GM18507 (cell line): Measurements from ENCODE around the gene MCC.
"Not testable (repeated sequence)": the region's sequence is repeated elsewhere in the genome, so short reads cannot be mapped to it uniquely, and the experiment has no call there.

Experiments used
- DNase-seq: peaks from one replicate; pipeline ENCODE4 v3.0.0; 2011; ENCODE audit warnings: low read depth; ENCODE audit not compliant: insufficient read length; ENCODE audit errors: extremely low spot score
- FAIRE-seq: peaks from 2 replicates; lab custom pipeline; 2011; peaks lifted over from hg19 to GRCh38; lab: Jason Lieb, UNC

Gene MCC

DNA sequence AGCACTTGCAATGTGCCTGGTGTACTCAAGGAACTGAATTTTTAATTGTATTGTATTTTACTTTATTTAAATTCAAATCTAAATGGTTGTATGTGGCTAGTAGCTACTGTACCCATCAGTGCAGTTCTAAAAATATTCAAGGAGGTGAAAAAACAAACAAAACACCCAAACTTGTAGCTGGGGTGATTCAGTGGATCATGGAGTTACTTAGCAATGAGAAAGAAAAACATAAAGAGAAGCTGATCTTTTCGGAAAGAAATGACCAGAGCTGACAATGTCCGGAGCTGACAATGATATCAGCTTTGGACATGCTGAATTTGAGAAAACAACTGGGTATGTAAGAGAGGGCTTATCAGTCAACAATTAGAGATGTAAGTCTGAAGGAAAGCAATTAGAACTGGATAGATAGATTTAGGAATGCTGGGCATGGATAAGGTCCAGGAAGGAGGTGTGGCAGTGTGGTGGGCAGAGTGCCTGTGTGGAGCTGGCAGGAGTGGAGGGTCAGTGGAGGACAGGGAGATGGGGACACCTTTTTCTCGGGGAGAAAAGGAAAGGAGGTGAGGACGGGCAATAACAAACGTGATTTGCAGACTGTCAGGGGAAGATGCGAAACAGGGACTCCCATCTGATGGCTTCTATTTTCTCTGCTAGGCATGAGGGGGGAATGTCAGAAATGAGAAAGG is 398.5 kb downstream of the MCC start:
- no peak for DNase-seq
- FAIRE-seq = no peak

DNA sequence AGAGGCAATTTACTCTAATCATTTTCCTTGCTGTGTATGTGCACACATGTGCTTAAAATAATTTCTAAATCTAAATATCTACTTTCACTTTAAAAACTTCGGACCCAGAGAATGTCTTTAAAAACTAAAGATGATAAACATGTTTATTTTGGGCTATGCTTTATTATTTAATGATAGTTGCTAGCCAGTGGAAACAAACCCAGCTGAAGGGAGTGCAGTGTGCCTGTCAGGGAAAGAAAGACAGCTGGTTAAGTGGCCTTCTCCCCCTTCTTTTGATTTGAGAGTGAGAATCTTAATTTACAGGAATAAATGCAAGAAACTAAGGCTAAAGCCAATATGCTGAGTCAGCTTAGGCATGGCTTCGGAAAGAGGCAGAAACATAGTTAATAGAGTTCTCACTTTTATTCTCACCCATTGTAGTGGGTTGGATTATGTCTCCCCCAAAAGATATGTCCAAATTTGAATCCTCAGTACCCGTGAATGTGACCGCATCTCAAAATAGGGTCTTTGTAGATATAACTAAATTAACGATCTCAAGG is 400.2 kb downstream of the MCC start:
- no peak for FAIRE-seq

GRCh38 chr5:113085880-113086409 is 402.3 kb downstream of the MCC start:
- DNase-seq (no peak), FAIRE-seq (no peak)

More for the DNA sequence above, 400.2 kb downstream of the MCC start:
- DNase-seq = no peak

- DNase-seq = no peak
- FAIRE-seq = no peak
These were observed 403.2 kb downstream of the MCC start for GRCh38 chr5:113085084-113085414.

GRCh38 chr5:113084402-113085083 is 403.7 kb downstream of the MCC start:
- DNase-seq = no peak
- FAIRE-seq = no peak

DNA sequence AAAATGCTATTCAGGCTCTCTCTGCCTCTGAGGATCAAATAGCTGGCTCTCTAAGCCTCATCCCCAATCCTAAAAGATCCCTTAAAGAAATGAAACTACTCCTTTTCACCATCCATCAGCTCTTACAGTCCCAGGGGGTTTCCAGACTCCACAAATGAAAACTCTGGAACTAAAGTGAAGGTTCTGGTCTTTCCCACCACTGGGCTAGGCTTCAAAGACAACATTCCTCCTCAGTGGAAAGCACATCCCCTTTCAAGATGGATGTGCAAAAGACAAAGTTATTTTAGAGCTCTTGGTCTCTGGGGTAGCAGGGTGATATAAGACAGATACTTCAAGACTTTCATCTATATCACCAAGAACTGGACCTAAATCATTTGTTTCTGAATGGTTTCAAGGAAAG is 404.8 kb downstream of the MCC start:
- no peak for DNase-seq
- FAIRE-seq = no peak

GRCh38 chr5:113082547-113082905 is 405.7 kb downstream of the MCC start:
- no peak for DNase-seq

DNA sequence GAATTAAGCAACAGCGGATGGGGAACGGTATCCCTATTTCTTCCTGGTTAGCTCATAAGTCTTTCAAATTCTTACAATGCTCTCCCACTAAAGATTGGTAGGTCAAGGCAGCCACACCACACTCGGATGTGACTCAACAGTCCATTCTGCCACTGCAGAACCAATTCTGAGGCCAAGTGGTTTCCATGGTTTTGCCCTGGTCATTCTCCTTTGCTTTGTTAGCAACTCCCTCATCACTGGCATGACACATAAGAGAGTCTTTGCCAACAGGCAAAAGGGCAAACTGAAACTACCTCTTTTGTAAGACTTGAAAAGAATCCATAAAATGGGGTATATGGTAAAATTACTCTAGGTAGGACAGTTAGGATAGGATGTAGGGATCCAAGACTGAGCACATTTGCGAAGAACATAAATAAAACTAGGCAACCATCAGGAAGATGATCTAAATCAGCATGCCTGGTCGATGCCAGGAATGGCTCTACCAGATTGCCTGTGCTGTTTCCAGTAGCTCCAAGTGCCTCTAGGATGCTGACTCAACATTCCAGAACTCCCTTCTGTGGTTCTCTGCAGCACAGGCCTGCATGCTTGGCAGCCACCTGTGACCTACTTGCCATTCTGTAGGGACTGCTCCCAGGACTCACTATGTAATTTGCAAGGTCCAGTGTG is 406.2 kb downstream of the MCC start:
- FAIRE-seq = no peak

More at GRCh38 chr5:113082547-113082905, 405.7 kb downstream of the MCC start:
- FAIRE-seq = no peak

GRCh38 chr5:113081091-113081839 is 407.0 kb downstream of the MCC start:
- FAIRE-seq (no peak), DNase-seq (no peak)

More for the DNA sequence above, 406.2 kb downstream of the MCC start:
- no peak for DNase-seq

DNA sequence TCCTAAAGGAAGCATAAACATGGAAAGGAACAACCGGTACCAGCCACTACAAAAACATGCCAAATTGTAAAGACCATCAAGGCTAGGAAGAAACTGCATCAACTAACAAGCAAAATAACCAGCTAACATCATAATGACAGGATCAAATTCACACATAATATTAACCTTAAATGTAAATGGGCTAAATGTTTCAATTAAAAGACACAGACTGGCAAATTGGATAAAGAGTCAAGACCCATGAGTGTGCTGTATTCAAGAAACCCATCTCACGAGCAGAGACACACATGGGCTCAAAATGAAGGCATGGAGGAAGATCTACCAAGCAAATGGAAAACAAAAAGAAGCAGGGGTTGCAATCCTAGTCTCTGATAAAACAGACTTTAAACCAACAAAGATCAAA is 411.6 kb downstream of the MCC start:
- FAIRE-seq, DNase-seq: not testable (repeated sequence)

- DNase-seq (no peak), FAIRE-seq (no peak)
These were observed 413.2 kb downstream of the MCC start for GRCh38 chr5:113075019-113075418.

DNA sequence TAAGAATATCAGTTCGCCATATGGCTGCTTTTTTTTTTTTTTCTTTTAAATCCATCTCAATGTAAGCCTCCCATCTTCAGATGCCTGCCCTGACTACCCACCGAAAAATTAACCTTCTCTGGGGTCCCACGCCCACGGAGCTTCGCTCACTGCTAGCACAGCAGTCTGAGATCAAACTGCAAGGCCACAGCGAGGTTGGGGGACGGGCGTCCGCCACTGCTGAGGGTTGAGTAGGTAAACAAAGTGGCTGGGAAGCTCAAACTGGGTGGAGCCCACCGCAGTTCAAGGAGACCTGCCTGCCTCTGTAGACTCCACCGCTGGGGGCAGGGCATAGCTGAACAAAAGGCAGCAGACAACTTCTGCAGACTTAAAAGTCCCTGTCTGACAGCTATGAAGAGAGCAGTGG is 414.6 kb downstream of the MCC start:
- not testable (repeated sequence) for FAIRE-seq, DNase-seq

DNA sequence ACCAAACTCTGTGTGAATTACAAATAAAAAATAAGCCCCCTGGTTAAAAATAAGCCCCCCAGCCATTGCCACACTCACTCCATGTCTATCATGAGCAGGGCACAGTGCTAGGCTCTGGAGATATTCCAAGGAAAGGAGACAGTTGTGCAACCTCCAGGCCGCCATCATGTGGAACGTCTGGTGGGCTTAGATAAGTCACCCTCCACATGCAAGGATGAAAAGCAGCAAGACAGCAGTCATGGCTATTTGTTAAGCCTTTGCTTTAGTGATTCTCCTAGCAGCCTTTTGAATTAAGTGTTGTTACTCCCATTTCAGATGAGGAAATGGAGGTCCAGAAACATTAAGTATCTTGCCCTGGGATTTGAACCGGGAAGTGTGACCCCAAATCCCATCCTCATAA is 416.9 kb downstream of the MCC start:
- FAIRE-seq (no peak), DNase-seq (no peak)

DNA sequence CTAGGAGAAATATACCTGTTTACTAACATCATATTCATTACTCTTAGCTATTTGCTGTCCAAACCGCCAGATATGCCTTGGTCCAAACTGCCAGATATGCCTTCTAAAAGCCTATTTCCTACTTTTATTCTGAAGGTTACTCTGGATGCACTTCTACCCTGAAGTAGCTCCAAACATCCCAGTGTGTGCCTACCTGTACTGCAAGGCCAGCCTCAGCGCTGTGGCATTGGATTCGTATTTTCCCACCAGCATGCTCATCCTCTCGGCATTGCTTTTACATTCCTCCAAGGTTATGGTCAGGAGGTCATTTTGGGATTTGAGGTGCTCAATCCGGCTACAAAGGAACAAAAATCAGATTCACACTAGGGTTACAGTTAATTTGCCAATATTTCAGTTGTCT is 417.4 kb downstream of the MCC start:
- FAIRE-seq (no peak), DNase-seq (no peak)

- no peak for FAIRE-seq
- no peak for DNase-seq
These were observed 419.7 kb downstream of the MCC start for GRCh38 chr5:113068559-113068958.

GRCh38 chr5:113067635-113068344 is 420.5 kb downstream of the MCC start:
- FAIRE-seq = no peak
- no peak for DNase-seq

DNA sequence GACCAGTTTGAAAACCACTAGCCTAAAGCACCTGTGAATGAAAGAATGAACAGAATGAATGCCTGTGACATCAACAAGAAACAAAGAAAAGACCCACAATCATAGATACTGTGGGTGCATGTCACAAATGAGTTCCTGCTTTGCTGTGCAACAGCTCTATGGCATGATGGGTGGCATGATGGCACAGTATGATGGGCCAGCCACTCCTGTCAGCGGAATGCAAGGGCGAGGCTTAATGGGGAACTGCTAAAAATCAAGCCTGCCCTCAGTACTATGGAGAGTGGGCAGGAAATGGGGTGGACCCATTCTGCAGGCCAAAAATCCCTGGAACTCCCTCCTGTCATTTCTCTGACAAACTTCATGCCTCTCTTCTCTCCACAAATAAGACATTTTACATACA is 422.6 kb downstream of the MCC start:
- DNase-seq (no peak), FAIRE-seq (no peak)

DNA sequence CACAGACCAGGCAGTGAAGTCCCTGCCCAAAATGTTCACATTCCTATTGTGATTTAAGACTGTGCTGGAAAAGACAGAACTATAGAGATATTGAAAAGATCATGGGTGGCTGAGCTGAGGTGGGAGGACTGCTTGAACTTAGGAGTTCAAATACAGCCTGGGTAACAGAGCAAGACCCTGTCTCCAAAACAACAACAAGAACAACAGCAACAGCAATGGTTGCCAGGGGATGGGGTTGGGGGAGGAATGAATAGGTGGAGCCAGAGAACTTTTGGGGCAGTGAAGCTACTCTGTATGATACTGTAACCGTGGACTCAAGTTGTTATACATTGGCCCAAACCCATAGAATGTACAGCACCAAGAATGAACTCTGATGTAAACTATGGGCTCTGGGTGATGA is 423.4 kb downstream of the MCC start:
- FAIRE-seq (no peak), DNase-seq (no peak)

DNA sequence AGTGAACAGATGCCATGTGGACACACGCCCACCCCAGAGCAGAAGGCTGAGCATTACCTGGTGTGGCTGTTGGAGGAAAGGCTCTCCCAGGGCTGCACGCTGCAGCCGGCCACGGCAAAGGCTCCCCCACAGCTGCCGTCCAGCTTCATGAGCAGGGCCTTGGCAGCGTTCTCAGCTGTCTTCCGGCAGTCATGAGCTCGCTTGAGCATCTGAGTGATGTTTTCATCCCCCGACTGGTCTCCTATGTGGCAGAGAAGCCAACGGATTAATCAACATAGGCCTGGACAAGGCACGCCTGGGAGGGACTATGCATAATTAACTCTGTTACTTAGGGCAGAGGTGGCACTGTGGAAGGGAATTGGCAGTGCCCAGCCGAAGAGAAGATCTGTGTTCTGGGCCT is 424.3 kb downstream of the MCC start:
- DNase-seq (no peak), FAIRE-seq (no peak)
